Measurements from ENCODE around the gene APMAP. TPM values are rescaled to one million over a fixed set of nuclear protein-coding genes. Genes with fewer than 3 reads are reported as not detected.

The APMAP gene
- total RNA-seq, 4 donors from 2014 or later: 85.3 to 337 (median 163) TPM

DNA sequence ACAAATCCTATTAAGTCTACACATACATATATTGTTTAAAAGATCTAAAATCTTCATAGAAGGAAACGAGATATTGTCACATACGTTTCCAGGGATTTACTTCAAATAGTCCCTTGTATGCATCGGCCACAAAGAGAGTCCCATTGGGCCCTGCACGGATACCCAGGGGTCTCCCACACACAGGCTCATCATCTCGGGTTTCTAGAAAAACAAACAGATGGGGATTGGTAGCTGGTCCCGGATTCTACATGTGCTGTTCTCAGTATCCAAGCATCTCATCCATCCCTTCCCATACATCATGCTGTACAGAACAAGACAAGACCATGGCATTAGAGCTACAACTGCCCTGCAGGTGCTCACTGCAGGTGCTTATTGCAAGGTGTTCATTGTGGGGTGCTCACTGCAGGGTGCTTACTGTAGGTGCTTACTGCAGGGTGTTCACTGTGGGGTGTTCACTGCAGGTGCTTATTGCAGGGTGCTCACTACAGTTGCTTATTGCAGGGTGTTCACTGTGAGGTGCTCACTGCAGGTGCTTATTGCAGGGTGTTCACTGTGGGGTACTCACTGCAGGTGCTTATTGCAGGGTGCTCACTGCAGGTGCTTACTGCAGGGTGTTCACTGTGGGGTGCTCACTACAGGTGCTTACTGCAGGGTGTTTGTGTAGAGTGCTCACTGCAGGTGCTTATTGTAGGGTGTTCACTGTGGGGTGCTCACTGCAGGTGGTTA lies 21.0 kb downstream of the APMAP start:
- TF ChIP-seq, protein P1, sequence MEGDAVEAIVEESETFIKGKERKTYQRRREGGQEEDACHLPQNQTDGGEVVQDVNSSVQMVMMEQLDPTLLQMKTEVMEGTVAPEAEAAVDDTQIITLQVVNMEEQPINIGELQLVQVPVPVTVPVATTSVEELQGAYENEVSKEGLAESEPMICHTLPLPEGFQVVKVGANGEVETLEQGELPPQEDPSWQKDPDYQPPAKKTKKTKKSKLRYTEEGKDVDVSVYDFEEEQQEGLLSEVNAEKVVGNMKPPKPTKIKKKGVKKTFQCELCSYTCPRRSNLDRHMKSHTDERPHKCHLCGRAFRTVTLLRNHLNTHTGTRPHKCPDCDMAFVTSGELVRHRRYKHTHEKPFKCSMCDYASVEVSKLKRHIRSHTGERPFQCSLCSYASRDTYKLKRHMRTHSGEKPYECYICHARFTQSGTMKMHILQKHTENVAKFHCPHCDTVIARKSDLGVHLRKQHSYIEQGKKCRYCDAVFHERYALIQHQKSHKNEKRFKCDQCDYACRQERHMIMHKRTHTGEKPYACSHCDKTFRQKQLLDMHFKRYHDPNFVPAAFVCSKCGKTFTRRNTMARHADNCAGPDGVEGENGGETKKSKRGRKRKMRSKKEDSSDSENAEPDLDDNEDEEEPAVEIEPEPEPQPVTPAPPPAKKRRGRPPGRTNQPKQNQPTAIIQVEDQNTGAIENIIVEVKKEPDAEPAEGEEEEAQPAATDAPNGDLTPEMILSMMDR (IDR thresholded peaks at IDR 0.05): no peak
- DNase-seq (ENCODE audit: low spot score): no peak
- no peak for ATAC-seq (ENCODE audit: low FRiP score)

DNA sequence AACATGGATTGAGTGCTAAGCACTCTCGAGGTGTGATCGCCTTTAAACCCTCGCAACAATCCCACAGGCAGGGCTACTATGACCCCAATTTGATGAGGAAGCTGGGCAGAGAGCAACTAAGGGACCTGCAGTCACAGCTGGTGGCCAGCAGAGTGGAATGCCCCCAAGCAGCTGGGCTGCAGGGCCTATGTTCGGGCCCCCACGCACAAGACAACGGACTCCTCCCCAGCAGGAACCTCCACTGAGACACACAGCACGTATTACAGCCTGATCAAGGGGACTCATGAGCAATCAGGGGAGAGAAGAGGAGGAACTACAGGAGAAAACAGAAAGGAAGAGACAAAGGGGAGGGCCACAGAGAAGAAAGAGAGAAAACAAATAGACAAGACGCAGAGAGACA lies 21.8 kb downstream of the APMAP start:
- peak; percentile 31 for ATAC-seq (ENCODE audit: low FRiP score)
- DNase-seq (ENCODE audit: low spot score): no peak
- TF ChIP-seq, protein P1 (IDR thresholded peaks at IDR 0.05): no peak

DNA sequence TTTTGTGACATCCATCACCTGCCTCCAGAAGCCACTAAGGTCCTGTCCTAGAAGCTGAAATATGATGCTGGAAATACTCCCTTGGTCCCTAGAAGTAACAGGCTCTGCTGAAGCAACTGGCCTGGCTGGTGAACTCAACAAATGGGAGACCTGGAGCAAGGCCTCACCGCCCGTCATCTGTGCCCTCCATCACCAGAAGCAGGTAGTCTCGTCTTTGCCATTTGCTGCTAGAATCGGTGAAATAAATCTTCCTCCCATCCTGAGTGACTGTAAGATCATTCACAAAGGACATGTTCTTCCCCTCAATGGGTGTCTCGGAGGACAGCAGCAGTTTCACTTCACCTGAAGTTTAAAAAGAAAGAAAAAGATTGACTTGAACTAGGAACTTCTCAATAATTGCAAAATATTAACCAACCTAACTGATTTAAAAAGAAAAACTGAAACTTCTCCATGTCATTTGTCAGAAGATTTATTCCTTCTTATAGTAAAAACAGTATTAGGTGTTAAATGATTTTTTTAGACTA lies 22.5 kb downstream of the APMAP start:
- no peak for ATAC-seq (ENCODE audit: low FRiP score)
- TF ChIP-seq, protein P1 (IDR thresholded peaks at IDR 0.05): no peak
- no peak for DNase-seq (ENCODE audit: low spot score)

DNA sequence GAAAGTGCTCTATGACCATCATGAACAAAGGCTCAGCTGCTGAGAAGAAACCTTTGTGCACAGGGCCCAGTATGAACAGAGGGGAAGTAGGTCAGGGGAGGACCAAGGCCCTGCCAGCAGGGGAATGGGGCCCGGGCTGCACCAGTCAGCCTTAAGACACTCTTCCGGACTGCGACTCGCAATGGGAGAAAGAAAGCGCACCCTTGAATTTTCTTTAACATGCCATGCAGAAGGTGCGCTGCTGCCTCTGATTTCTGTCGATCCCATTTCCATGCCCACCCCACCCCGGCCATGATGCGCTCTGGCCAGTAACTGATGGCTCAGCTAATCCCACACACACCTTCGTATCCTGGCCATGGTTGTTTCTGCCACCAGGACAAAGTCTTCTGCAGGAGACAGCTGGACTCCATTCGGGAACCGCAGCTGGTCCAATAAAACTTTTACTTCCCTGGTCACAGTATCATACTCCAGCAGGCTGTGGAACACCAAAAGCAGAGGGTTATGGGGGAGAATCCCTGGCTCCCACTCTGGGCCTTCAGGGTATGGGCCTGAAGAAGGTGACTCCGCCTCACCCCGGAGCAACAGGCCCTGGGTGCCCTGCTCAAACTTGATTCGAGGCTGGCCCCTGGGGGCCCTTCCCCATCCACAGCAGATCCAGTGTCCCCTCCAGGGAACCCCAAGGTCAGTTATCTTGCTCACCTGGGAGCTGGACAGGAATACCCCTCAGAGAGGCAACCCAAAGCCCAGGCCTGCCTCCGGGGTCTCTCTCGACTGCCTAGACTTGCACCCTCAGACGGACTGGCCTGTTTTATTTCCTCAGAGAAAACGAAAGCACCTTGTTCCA lies 23.1 kb downstream of the APMAP start:
- TF ChIP-seq, protein P1 (IDR thresholded peaks at IDR 0.05): no peak
- no peak for DNase-seq (ENCODE audit: low spot score)

DNA sequence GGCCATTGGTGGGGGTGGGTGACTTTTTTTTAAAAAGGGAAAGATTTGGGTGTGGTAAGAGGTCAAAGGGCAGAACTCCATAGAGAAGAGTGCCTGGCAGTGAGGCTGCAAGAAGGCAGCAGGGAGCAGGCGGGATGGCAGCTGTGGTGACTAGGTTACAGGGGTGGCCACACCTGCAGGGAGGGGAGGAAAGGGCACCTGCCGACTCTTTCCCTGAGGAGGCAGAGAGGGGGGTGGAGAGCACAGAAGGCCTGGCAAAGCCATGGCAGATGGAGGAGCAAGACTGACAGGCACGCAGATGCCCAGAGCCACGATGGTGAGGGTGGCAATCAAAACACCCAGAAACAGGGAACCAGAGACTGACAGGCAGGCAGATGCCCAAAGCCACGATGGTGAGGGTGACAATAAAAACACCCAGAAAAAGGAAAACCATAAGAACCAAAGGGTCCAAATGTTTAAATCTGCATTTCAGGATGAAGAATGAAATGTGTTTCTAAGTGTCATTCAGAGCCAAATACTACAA lies 24.2 kb downstream of the APMAP start:
- DNase-seq (ENCODE audit: low spot score) (no peak), ATAC-seq (ENCODE audit: low FRiP score) (no peak)
- TF ChIP-seq, protein P1 (IDR thresholded peaks at IDR 0.05): no peak

More for the DNA sequence above, 23.1 kb downstream of the APMAP start:
- ATAC-seq (ENCODE audit: low FRiP score): no peak

DNA sequence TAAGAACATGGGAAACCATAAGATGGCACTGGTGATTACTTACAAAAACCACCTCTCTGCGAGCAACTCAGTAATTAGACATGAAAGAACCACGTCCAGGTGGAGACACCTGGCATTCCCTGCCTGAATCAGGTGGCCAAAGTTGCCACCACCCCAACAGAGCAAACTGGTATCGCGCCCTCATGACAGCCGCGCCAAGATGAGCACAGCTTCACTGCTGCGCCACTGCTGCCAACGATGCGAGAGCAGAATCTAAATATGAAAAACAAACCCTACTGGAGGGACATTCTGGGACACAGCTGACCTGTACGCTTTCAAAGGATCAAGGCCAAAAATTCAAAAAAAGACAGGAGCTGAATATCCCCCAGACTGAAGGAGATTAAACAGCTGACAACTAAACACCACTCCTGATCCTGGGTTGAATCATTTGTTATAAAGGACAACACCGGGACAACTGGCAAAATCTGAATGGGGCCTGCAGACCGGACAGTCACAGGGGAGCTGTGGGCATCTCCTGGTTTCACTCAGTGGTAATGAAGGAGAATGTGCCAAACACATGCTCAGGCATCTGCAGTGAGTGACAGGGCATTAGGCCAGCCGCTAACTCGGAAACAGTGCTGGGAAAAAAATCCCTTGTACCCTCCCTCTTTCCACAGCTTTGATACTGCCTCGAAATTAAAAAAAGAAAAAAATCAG lies 26.1 kb downstream of the APMAP start:
- no peak for DNase-seq (ENCODE audit: low spot score)
- TF ChIP-seq, protein P1 (IDR thresholded peaks at IDR 0.05): no peak
- ATAC-seq (ENCODE audit: low FRiP score): no peak
